ENCODE data around the gene RAMP3.

- TF ChIP-seq POLR2AphosphoS5 (IDR thresholded peaks at IDR 0.05; ENCODE audit: low read depth, low read length) (no peak), REST (IDR thresholded peaks at IDR 0.05; ENCODE audit: insufficient read depth in 1 of 2, low read depth in 2 of 2, low read length in 2 of 2) (no peak), SIN3A (IDR thresholded peaks at IDR 0.05; ENCODE audit: borderline replicate concordance, insufficient read depth, low read length) (no peak)
These were observed 10.8 kb upstream of the RAMP3 start for GRCh38 chr7:45146531-45147379.

Data from PFSK-1 (cell line).